MM.1S (cell line): ENCODE data around the gene PDS5B.

Experiments
- DNase-seq: peaks from one replicate; pipeline ENCODE4 v3.0.0-alpha.2; 2015
- H2AFZ ChIP-seq: fragments of 300-600 bp; sonication (generic); 2 replicates; pipeline ENCODE4 v1.6.0; 2016; ENCODE audit warnings: antibody characterized with exemption, low read length
- H3F3A ChIP-seq: fragments of 300-600 bp; sonication (generic); 2 replicates; pipeline ENCODE4 v1.6.1; 2016; ENCODE audit warnings: mild to moderate bottlenecking, antibody characterized with exemption, low read length, moderate library complexity, mixed read lengths; ENCODE audit not compliant: insufficient read depth
- H3K27ac ChIP-seq: fragments of 300-600 bp; sonication (generic); 2 replicates; pipeline ENCODE4 v1.5.1; 2016; ENCODE audit warnings: mild to moderate bottlenecking, low read length
- H3K27me3 ChIP-seq: fragments of 300-600 bp; sonication (generic); replicated peaks from 2 replicates; pipeline ENCODE4 v1.6.0; 2016; ENCODE audit warnings: low read length; ENCODE audit not compliant: insufficient read depth
- H3K36me3 ChIP-seq: fragments of 300-600 bp; sonication (generic); replicated peaks from 2 replicates; pipeline ENCODE4 v1.6.1; 2016; ENCODE audit warnings: mild to moderate bottlenecking, low read length, mixed read lengths; ENCODE audit not compliant: insufficient read depth
- H3K4me1 ChIP-seq: fragments of 300-600 bp; sonication (generic); 2 replicates; pipeline ENCODE4 v1.6.1; 2016; ENCODE audit warnings: low read length, mixed read lengths
- H3K4me2 ChIP-seq: fragments of 300-600 bp; sonication (generic); 2 replicates; pipeline ENCODE4 v1.6.0; 2016; ENCODE audit warnings: low read depth, low read length
- H3K4me3 ChIP-seq: fragments of 300-600 bp; sonication (generic); 2 replicates; pipeline ENCODE4 v1.5.1; 2016; ENCODE audit warnings: low read length, mixed read lengths
- H3K79me2 ChIP-seq: fragments of 300-600 bp; sonication (generic); 2 replicates; pipeline ENCODE4 v1.6.1; 2016; ENCODE audit warnings: mixed run types, low read length, mixed read lengths
- H3K9ac ChIP-seq: fragments of 300-600 bp; sonication (generic); 2 replicates; pipeline ENCODE4 v1.6.1; 2016; ENCODE audit warnings: low read length, mixed read lengths
- H3K9me2 ChIP-seq: fragments of 300-600 bp; sonication (generic); replicated peaks from 2 replicates; pipeline ENCODE4 v1.6.1; 2016; ENCODE audit warnings: mild to moderate bottlenecking, low read length, mixed read lengths; ENCODE audit not compliant: insufficient read depth
- H3K9me3 ChIP-seq: fragments of 300-600 bp; sonication (generic); replicated peaks from 2 replicates; pipeline ENCODE4 v1.6.1; 2016; ENCODE audit warnings: mild to moderate bottlenecking, low read length, mixed read lengths; ENCODE audit not compliant: insufficient read depth
- H4K20me1 ChIP-seq: fragments of 300-600 bp; sonication (generic); 2 replicates; pipeline ENCODE4 v1.6.1; 2016; ENCODE audit warnings: mild to moderate bottlenecking, low read length, moderate library complexity, mixed read lengths; ENCODE audit not compliant: insufficient read depth
- CTCF ChIP-seq: fragments of 300-600 bp; sonication (generic); IDR thresholded peaks from 2 replicates; pipeline ENCODE4 v1.5.1; 2016; ENCODE audit warnings: antibody characterized with exemption, low read length, mixed read lengths
- EZH2 ChIP-seq: fragments of 300-600 bp; sonication (generic); optimal IDR thresholded peaks from 2 replicates; pipeline ENCODE3; 2017; ENCODE audit warnings: low read depth, mild to moderate bottlenecking, antibody characterized with exemption, low read length, mixed read lengths
- EZH2phosphoT487 ChIP-seq: fragments of 300-600 bp; sonication (generic); IDR thresholded peaks from 2 replicates; pipeline ENCODE4 v1.6.1; 2018; ENCODE audit warnings: antibody characterized with exemption, low read length

The PDS5B gene

GRCh38 chr13:32610538-32610937 is 24.3 kb downstream of the PDS5B start:
- no peaks in the 10 kb centered on the region for H4K20me1 ChIP-seq
- no peak for DNase-seq
- no peaks in the 10 kb centered on the region for H3K27me3 ChIP-seq
- peaks cover 90% of the 10 kb centered on the region for H3K79me2 ChIP-seq
- no peak overlapping the region for H2AFZ ChIP-seq
- H3F3A ChIP-seq = no peaks in the 10 kb centered on the region
- H3K9ac ChIP-seq = no peak overlapping the region
- H3K36me3 ChIP-seq = no peaks in the 10 kb centered on the region
- no peak overlapping the region for H3K4me3 ChIP-seq
- no peak overlapping the region for H3K27ac ChIP-seq
- no peak for TF ChIP-seq EZH2
- TF ChIP-seq CTCF = no peak
- no peak for TF ChIP-seq EZH2phosphoT487
- H3K9me3 ChIP-seq = no peaks in the 10 kb centered on the region
- H3K4me2 ChIP-seq = no peak overlapping the region
- H3K4me1 ChIP-seq = no peaks in the 10 kb centered on the region
- H3K9me2 ChIP-seq = no peaks in the 10 kb centered on the region

GRCh38 chr13:32610977-32611376 is 24.7 kb downstream of the PDS5B start:
- H3K9me3 ChIP-seq = no peaks in the 10 kb centered on the region
- H3F3A ChIP-seq = no peaks in the 10 kb centered on the region
- DNase-seq = no peak
- H3K27ac ChIP-seq = no peak overlapping the region
- TF ChIP-seq EZH2phosphoT487 (no peak), CTCF (no peak), EZH2 (no peak)
- H3K36me3 ChIP-seq = no peaks in the 10 kb centered on the region
- no peaks in the 10 kb centered on the region for H4K20me1 ChIP-seq
- H3K9ac ChIP-seq = no peak overlapping the region
- H3K4me1 ChIP-seq = no peaks in the 10 kb centered on the region
- H3K4me2 ChIP-seq = no peak overlapping the region
- no peaks in the 10 kb centered on the region for H3K9me2 ChIP-seq
- no peak overlapping the region for H2AFZ ChIP-seq
- H3K27me3 ChIP-seq = no peaks in the 10 kb centered on the region
- H3K79me2 ChIP-seq = peaks cover 93% of the 10 kb centered on the region
- no peak overlapping the region for H3K4me3 ChIP-seq

GRCh38 chr13:32616883-32617511 is 30.7 kb downstream of the PDS5B start:
- H3K9me3 ChIP-seq = no peaks in the 10 kb centered on the region

More at GRCh38 chr13:32616883-32617511, 30.7 kb downstream of the PDS5B start:
- Histone ChIP-seq H3K9me2 (no peaks in the 10 kb centered on the region), H3K4me1 (no peaks in the 10 kb centered on the region), H4K20me1 (no peaks in the 10 kb centered on the region), H3K27ac (no peak overlapping the region), H3K79me2 (peaks cover 98% of the 10 kb centered on the region), H3K9ac (no peak overlapping the region), H2AFZ (no peak overlapping the region), H3F3A (no peaks in the 10 kb centered on the region), H3K27me3 (no peaks in the 10 kb centered on the region), H3K36me3 (no peaks in the 10 kb centered on the region), H3K4me2 (no peak overlapping the region), H3K4me3 (no peak overlapping the region)
- no peak for DNase-seq
- TF ChIP-seq EZH2phosphoT487 (no peak), EZH2 (no peak), CTCF (no peak)
